Tibial artery (tissue), 4 donors: ENCODE results near the gene STARD3.
A peak's percentile ranks its signal among the peaks of the same experiment; 100 is the strongest.

ENCODE experiments used
- DNase-seq, 2 donors: peaks; one replicate each; pipeline ENCODE4 v3.0.0-alpha.2; 2019
- H3K27ac ChIP-seq, 2 donors: fragments of 200-600 bp; sonication (generic) in 1 of 2; 1 replicate in 1 of 2; 2 replicates in 1 of 2; pipeline ENCODE4 v1.5.1; 2018 to 2019; ENCODE audit warnings: mild to moderate bottlenecking in 1 of 2
- H3K27me3 ChIP-seq, 2 donors: fragments of 200-600 bp; sonication (generic) in 1 of 2; one replicate each; pipeline versions ENCODE4 v1.5.1 to v1.6.0; 2016 to 2019
- H3K36me3 ChIP-seq, 3 donors: fragments of 200-600 bp; sonication (generic) in 2 of 3; one replicate each; pipeline ENCODE4 v1.5.1; 2016 to 2019; ENCODE audit warnings: mild to moderate bottlenecking in 2 of 3
- H3K4me1 ChIP-seq, 4 donors: fragments of 200-600 bp; sonication (generic) in 2 of 4; 1 replicate in 3 of 4; 2 replicates in 1 of 4; pipeline ENCODE4 v1.5.1; 2016 to 2019
- H3K4me3 ChIP-seq, 2 donors: fragments of 200-600 bp; sonication (generic) in 1 of 2; 1 replicate in 1 of 2; 2 replicates in 1 of 2; pipeline ENCODE4 v1.5.1; 2018 to 2019; ENCODE audit warnings: mild to moderate bottlenecking in 2 of 2
- H3K9me3 ChIP-seq, 3 donors: fragments of 200-600 bp; sonication (generic) in 1 of 3; one replicate each; pipeline ENCODE4 v1.5.1; 2016 to 2019
- CTCF ChIP-seq, 2 experiments: fragments of 200-600 bp in 1 of 2; fragments of 450-650 bp in 1 of 2; IDR thresholded peaks; one replicate each; pipeline ENCODE4 v1.5.1; 2017 to 2019; ENCODE audit warnings: antibody characterized with exemption in 2 of 2, mild to moderate bottlenecking in 1 of 2, moderate library complexity in 1 of 2
- intact Hi-C: fragments of 100-400 bp; cut with DNase I; formaldehyde crosslinking; loops from one replicate; pipeline ENCODE4 v1.15.0; 2023; ENCODE audit warnings: low total_unique reads

Gene STARD3

GRCh38 chr17:39602533-39603303, 34.2 kb upstream of the STARD3 start:
- no peak for TF ChIP-seq CTCF (IDR thresholded peaks at IDR 0.05)
- Histone ChIP-seq H3K4me3 (no peak overlapping the region), H3K27ac (no peak overlapping the region), H3K9me3 (no peaks in the 10 kb centered on the region), H3K27me3 (peaks cover 19 to 99% of the 10 kb centered on the region in 2 donors), H3K36me3 (no peaks in the 10 kb centered on the region), H3K4me1 (peaks cover 0 to 59% (median 49%) of the 10 kb centered on the region in 4 donors)
- no peak for DNase-seq
- intact Hi-C loops = loop anchor here (10.0 kb wide), 1 partner anchor 612 kb away; the partner anchor contains the start of gene WIPF2

DNA sequence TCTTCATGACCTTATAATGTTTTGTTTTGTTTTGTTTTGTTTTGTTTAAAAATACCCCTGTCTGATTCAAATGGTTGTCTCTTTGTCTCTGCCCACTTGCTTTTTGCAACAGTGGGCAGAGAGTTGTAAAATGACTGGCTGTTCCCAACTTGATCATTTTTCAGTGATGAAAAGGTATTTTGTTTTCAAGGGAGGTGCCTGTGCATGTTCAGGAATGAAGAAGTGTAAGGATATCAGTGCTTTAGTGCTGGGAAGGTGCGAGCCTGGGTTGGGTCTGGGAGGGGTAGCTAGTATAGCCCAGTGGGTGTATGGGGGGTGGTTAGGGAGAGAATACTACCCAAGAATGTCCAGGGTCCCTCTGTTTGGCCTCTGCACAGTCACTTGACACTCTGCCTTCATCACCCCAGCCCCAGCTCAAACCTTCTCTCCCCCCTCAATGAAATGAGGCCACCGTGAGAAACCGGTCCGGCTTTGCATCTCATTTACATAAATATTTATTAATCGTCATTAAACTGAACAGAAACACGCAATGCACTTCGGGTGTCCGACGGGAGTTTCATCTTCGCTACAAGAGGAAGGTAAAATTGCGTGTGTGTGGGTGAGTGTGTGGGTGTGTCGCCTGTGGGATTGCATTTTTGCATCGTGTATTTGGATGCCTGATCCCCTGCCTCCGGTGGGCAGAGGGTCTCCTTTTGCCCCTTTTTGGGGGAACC, 33.5 kb upstream of the STARD3 start:
- TF ChIP-seq CTCF (IDR thresholded peaks at IDR 0.05) = no peak
- H3K27me3 ChIP-seq = peaks cover 19 to 99% of the 10 kb centered on the region in 2 donors
- peaks cover 0 to 55% (median 46%) of the 10 kb centered on the region in 4 donors for H3K4me1 ChIP-seq
- no peak overlapping the region for H3K4me3 ChIP-seq
- DNase-seq = no peak
- H3K27ac ChIP-seq = no peak overlapping the region
- H3K9me3 ChIP-seq = no peaks in the 10 kb centered on the region
- intact Hi-C loops = loop anchor here (10.0 kb wide), 1 partner anchor 611 kb away; the partner anchor contains the start of gene WIPF2
- H3K36me3 ChIP-seq = no peaks in the 10 kb centered on the region

DNA sequence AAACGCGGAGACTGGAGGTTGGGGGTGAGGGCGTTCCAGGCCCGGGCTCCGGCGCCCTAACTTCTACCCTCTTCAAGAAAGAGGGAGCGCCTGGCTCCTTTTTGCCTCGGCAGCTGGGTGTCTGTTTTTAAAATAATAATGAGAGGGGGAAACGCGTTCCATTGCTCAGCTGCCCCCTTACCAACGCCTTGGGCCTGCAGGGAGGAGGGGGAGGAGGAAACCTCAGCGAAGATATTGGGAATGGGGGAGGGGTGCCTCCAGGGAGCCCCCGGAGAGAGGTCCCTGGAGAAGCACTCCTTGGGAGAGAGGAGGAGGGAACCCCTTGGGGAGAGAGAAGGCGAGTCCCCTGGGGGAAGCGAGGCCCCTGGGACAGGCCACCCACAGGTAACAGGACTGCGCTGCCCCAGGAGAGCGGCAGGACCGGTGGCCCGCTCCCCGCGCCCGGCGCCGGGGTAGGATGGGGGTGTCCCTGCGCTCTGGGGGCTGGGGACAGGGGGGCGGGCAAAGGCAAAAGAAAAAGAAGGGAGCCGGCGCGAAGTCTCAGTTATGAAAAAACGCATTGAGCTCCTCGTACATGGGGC, 31.9 kb upstream of the STARD3 start:
- TF ChIP-seq CTCF (IDR thresholded peaks at IDR 0.05) = no peak
- Histone ChIP-seq H3K36me3 (no peaks in the 10 kb centered on the region), H3K9me3 (no peaks in the 10 kb centered on the region), H3K4me1 (peaks cover 0 to 42% (median 33%) of the 10 kb centered on the region in 4 donors), H3K27me3 (peaks cover 15 to 94% of the 10 kb centered on the region in 2 donors), H3K4me3 (no peak overlapping the region), H3K27ac (no peak overlapping the region)
- no peak for DNase-seq
- intact Hi-C loops = loop anchor here (10.0 kb wide), 1 partner anchor 610 kb away; the partner anchor contains the start of gene WIPF2

DNA sequence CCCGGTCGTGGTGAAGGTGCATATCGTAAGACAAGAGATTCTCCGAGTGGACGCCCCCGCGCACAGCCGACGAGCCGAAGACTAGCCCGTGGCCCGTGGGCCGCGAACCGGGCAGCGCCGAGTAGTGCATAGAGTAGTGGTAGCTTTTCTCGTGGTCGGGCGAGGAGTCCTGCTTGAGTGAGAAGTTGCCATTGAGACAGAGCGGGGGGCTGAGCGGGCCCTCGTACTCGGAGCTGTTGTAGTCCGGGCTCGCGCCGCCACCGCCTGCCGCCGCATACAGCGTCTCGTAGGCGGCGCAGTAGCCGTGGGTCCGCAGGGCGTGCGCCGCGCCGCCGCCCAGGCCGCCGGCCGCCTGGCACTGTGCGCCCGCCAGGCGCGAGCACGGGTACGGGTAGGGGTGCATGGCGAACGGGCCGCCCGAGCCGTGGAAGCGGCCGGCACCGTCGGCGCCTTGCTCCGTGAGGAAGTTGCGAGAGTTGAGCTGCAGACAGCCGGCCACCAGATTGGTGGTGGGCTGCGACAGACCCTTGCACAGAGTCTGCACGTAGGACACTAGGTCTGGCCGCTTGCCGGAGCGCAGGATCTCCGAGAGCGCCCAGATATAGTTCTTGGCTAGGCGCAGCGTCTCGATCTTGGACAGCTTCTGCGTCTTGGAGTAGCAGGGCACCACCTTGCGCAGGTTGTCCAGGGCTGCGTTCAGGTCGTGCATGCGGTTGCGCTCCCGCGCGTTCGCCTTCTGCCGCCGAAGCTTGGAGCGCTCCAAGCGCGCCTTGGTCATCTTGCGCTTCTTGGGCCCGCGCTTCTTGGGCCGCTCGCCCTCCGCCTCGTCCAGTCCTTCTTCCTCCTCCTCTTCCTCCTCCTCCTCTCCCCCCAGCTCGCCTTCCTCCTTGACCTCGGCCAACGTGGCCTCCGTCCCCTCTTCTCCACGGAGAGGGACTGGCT, 31.2 kb upstream of the STARD3 start:
- no peaks in the 10 kb centered on the region for H3K36me3 ChIP-seq
- H3K4me1 ChIP-seq = peaks cover 0 to 42% (median 33%) of the 10 kb centered on the region in 4 donors
- H3K9me3 ChIP-seq = no peaks in the 10 kb centered on the region
- no peak for TF ChIP-seq CTCF (IDR thresholded peaks at IDR 0.05)
- peaks cover 15 to 88% of the 10 kb centered on the region in 2 donors for H3K27me3 ChIP-seq
- peak overlapping the region in 1 of 2 donors; percentile 9 for H3K4me3 ChIP-seq
- no peak overlapping the region for H3K27ac ChIP-seq
- intact Hi-C loops = loop anchor here (10.0 kb wide), 1 partner anchor 609 kb away; the partner anchor contains the start of gene WIPF2
- DNase-seq = no peak
